Measurements from ENCODE around the gene NPIPA3.
"Not testable (repeated sequence)": the region's sequence is repeated elsewhere in the genome, so short reads cannot be mapped to it uniquely, and the experiment has no call there.

NPIPA3 gene

DNA sequence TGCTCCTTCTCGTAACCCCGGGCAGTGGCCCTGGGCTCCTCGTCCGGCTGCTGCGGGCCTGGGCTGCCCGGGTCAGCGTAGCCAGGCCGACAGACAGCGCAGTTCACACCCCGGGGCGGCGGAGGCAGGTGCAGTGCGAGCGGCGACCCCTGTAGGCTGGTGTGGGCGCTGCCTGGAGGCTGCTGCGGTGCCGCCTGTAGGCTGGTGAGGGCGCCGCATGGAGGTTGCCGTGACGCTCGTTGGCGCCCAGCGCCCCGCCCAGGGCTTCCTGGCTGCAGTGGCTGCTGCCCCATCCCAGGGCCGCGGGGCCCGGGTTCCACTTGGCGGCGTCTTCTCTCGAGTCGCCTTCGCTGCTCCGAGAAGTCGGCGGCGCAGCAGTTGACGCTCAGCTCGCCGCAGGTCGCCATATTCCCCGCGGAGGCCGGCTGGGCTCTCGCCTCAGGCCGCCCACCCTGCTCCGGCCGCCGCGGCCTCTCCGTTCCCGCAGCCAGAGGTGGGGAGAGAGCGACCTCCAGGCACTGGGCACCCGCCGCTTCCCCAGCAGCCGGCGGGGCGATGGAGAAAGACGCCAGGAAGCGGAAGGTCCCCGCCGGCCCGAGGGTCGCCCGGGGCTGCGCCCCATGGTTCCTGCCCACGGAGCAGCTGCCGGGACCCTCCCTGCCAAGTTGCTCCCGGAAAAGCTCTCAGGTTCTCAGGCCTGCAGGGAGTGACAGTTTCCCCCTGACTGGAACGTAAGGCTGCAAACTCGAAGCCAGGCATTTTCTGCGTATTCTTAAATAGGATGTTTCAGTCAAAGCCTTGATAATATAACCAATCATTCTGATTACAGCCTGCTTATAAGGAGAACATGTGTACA is 39.3 kb downstream of the NPIPA3 start, which contains the start of gene NPIPA2:
Gene NPIPA2, plus strand, starts transcription at position 261 of the 856 bp plus-strand sequence. CDS start 5,533 bp downstream, outside the sequence.
- DNase-seq (ENCODE audit: low read depth in 2 of 2): not testable (repeated sequence)

- not testable (repeated sequence) for DNase-seq (ENCODE audit: low read depth in 2 of 2)
Measured at GRCh38 chr16:14773654-14774053, 70.4 kb downstream of the NPIPA3 start.

GRCh38 chr16:14775624-14776023 is 72.4 kb downstream of the NPIPA3 start:
- DNase-seq (ENCODE audit: low read depth in 2 of 2): not testable (repeated sequence)
